Suprapubic skin (tissue), 3 donors: ENCODE data around the gene C1orf21.

ENCODE experiments used
- POLR2AphosphoS5 ChIP-seq, 3 donors: sonication (generic); formaldehyde crosslinking; IDR thresholded peaks; one replicate each; pipeline ENCODE4 v1.6.1; 2017; ENCODE audit warnings: antibody characterized with exemption in 3 of 3
- TF ChIP-seq, protein P1 (sequence below), 2 donors: fragments of 200-600 bp in 1 of 2; fragments of 450-650 bp in 1 of 2; sonication (generic) in 1 of 2; IDR thresholded peaks; one replicate each; pipeline ENCODE4 v1.5.1; 2016 to 2019; ENCODE audit warnings: antibody characterized with exemption in 2 of 2, mild to moderate bottlenecking in 1 of 2, moderate library complexity in 1 of 2

- no peak for TF ChIP-seq POLR2AphosphoS5 (IDR thresholded peaks at IDR 0.05)
- TF ChIP-seq, protein P1, sequence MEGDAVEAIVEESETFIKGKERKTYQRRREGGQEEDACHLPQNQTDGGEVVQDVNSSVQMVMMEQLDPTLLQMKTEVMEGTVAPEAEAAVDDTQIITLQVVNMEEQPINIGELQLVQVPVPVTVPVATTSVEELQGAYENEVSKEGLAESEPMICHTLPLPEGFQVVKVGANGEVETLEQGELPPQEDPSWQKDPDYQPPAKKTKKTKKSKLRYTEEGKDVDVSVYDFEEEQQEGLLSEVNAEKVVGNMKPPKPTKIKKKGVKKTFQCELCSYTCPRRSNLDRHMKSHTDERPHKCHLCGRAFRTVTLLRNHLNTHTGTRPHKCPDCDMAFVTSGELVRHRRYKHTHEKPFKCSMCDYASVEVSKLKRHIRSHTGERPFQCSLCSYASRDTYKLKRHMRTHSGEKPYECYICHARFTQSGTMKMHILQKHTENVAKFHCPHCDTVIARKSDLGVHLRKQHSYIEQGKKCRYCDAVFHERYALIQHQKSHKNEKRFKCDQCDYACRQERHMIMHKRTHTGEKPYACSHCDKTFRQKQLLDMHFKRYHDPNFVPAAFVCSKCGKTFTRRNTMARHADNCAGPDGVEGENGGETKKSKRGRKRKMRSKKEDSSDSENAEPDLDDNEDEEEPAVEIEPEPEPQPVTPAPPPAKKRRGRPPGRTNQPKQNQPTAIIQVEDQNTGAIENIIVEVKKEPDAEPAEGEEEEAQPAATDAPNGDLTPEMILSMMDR (IDR thresholded peaks at IDR 0.05) = no peak
These were observed 260.6 kb downstream of the C1orf21 start for GRCh38 chr1:184647471-184647870.
